Endodermal cell (in vitro differentiated cells): ENCODE data around the gene STPG1. TPM values are rescaled to one million over a fixed set of nuclear protein-coding genes. Genes with fewer than 3 reads are reported as not detected.

Experiments
- DNase-seq: peaks from one replicate; pipeline ENCODE4 v3.0.0-alpha.2; 2017
- H3K27ac ChIP-seq: 2 replicates; pipeline ENCODE4 v1.5.1; 2013; ENCODE audit warnings: mild to moderate bottlenecking, low read depth, low read length, moderate library complexity
- H3K27me3 ChIP-seq: 2 replicates; pipeline ENCODE4 v1.6.1; 2013; ENCODE audit warnings: mild to moderate bottlenecking, low read length, moderate library complexity; ENCODE audit not compliant: insufficient read depth, control insufficient read depth, poor library complexity, severe bottlenecking
- H3K36me3 ChIP-seq: 2 replicates; pipeline ENCODE4 v1.7.0; 2013; ENCODE audit warnings: mild to moderate bottlenecking, low read length, moderate library complexity; ENCODE audit not compliant: control insufficient read depth, insufficient read depth
- H3K4me1 ChIP-seq: one replicate; pipeline ENCODE4 v1.7.0; 2013; ENCODE audit warnings: low read length; ENCODE audit not compliant: control insufficient read depth, insufficient read depth
- H3K4me3 ChIP-seq: 2 replicates; pipeline ENCODE4 v1.5.1; 2013; ENCODE audit warnings: mild to moderate bottlenecking, low read length, moderate library complexity
- H3K9ac ChIP-seq: 2 replicates; pipeline ENCODE4 v1.6.1; 2013; ENCODE audit warnings: mild to moderate bottlenecking, low read length, moderate library complexity; ENCODE audit not compliant: poor library complexity, severe bottlenecking; ENCODE audit errors: extremely low read depth
- H3K9me3 ChIP-seq: 2 replicates; pipeline ENCODE4 v1.6.1; 2013; ENCODE audit warnings: mild to moderate bottlenecking, low read length, moderate library complexity; ENCODE audit not compliant: control insufficient read depth
- H3K27ac Mint-ChIP-seq: 2 replicates; pipeline ENCODE4 v1.8.0; 2020; ENCODE audit warnings: mixed read lengths
- H3K27me3 Mint-ChIP-seq: 2 replicates; pipeline ENCODE4 v1.8.0; 2021; ENCODE audit warnings: mild to moderate bottlenecking, mixed read lengths; ENCODE audit not compliant: insufficient read depth
- H3K36me3 Mint-ChIP-seq: 2 replicates; pipeline ENCODE4 v1.8.0; 2020; ENCODE audit warnings: low read depth, mixed read lengths
- H3K4me1 Mint-ChIP-seq: 2 replicates; pipeline ENCODE4 v1.8.0; 2020; ENCODE audit warnings: mixed read lengths
- H3K4me3 Mint-ChIP-seq: 2 replicates; pipeline ENCODE4 v1.8.0; 2020; ENCODE audit warnings: mild to moderate bottlenecking, moderate library complexity, mixed read lengths
- H3K9me3 Mint-ChIP-seq: 2 replicates; pipeline ENCODE4 v1.8.0; 2020; ENCODE audit warnings: mild to moderate bottlenecking, mixed read lengths
- CTCF ChIP-seq: fragments of 200-600 bp; sonication (generic); conservative IDR thresholded peaks from 2 replicates; pipeline ENCODE4 v1.5.0; 2021; ENCODE audit warnings: antibody characterized with exemption, mild to moderate bottlenecking
- WGBS, 2 experiments: methylation state at CpG; one replicate each; pipeline versions ENCODE4 v1.1.5 to v1.1.7; 2013; ENCODE audit warnings: missing lambda C conversion rate in 2 of 2, mixed read lengths in 1 of 2; ENCODE audit not compliant: insufficient coverage in 1 of 2, insufficient read length in 1 of 2; 5-methylcytosine and 5-hydroxymethylcytosine counted together
- total RNA-seq, 2 donors: library from RNA; stranded (reverse); fragmentation: NEBNext Ultra II Directional in 1 of 2; extraction: Animal tissue kit (Norgen Biotek cat#: 25700) in 1 of 2; gene quantifications; 2 replicates in 1 of 2; 3 replicates in 1 of 2; pipeline ENCODE4 v1.2.1, GENCODE V29; 2021

Gene STPG1
- total RNA-seq, 2 donors from 2014 or later, result 16.6 to 16.9 TPM

- Mint-ChIP-seq H3K27me3 (peaks cover 42% of the 10 kb centered on the region), H3K9me3 (no peaks in the 10 kb centered on the region), H3K4me3 (peak overlapping the region; percentile 69), H3K4me1 (peaks cover 46% of the 10 kb centered on the region), H3K36me3 (no peaks in the 10 kb centered on the region), H3K27ac (no peak overlapping the region)
- no peaks in the 10 kb centered on the region for H3K36me3 ChIP-seq
- no peak overlapping the region for H3K9ac ChIP-seq
- no peak for TF ChIP-seq CTCF
- peaks cover 3% of the 10 kb centered on the region for H3K4me1 ChIP-seq
- no peak for DNase-seq
- 68 to 71% methylated on average over 3 to 8 of the region's 8 CpGs for WGBS, 2 experiments
- no peak overlapping the region for H3K27ac ChIP-seq
- no peaks in the 10 kb centered on the region for H3K9me3 ChIP-seq
- H3K4me3 ChIP-seq, result no peak overlapping the region
- peaks cover 44% of the 10 kb centered on the region for H3K27me3 ChIP-seq
These were observed 92.5 kb downstream of the STPG1 start for GRCh38 chr1:24321126-24321525.

GRCh38 chr1:24319962-24320361 is 93.6 kb downstream of the STPG1 start:
- peaks cover 36% of the 10 kb centered on the region for H3K27me3 Mint-ChIP-seq
- 93 to 100% methylated on average over 1 of the region's 1 CpG for WGBS, 2 experiments
- no peaks in the 10 kb centered on the region for H3K36me3 Mint-ChIP-seq
- Histone ChIP-seq H3K4me1 (peaks cover 3% of the 10 kb centered on the region), H3K27ac (no peak overlapping the region), H3K27me3 (peaks cover 44% of the 10 kb centered on the region), H3K9ac (no peak overlapping the region), H3K9me3 (no peaks in the 10 kb centered on the region), H3K36me3 (no peaks in the 10 kb centered on the region), H3K4me3 (peak overlapping the region; percentile 61)
- no peak for DNase-seq
- H3K4me3 Mint-ChIP-seq, result peak overlapping the region; percentile 69
- H3K9me3 Mint-ChIP-seq, result no peaks in the 10 kb centered on the region
- no peak overlapping the region for H3K27ac Mint-ChIP-seq
- peaks cover 46% of the 10 kb centered on the region for H3K4me1 Mint-ChIP-seq
- no peak for TF ChIP-seq CTCF

- Histone ChIP-seq H3K27me3 (peaks cover 44% of the 10 kb centered on the region), H3K9me3 (no peaks in the 10 kb centered on the region), H3K9ac (no peak within 1 kb of the TSS), H3K4me1 (peaks cover 3% of the 10 kb centered on the region), H3K36me3 (no peaks in the 10 kb centered on the region), H3K4me3 (peak within 1 kb of the TSS; percentile 61), H3K27ac (no peak within 1 kb of the TSS)
- 7 to 9% methylated on average over 15 to 21 of the region's 21 CpGs for WGBS, 2 experiments
- peak within 1 kb of the TSS; percentile 69 for H3K4me3 Mint-ChIP-seq
- H3K36me3 Mint-ChIP-seq, result no peaks in the 10 kb centered on the region
- H3K9me3 Mint-ChIP-seq, result no peaks in the 10 kb centered on the region
- peaks cover 46% of the 10 kb centered on the region for H3K4me1 Mint-ChIP-seq
- TF ChIP-seq CTCF, result no peak
- H3K27ac Mint-ChIP-seq, result peak within 1 kb of the TSS; percentile 22
- H3K27me3 Mint-ChIP-seq, result peaks cover 33% of the 10 kb centered on the region
- peak; percentile 94 for DNase-seq
These were observed 94.2 kb downstream of the STPG1 start, which contains the start of gene GRHL3 for GRCh38 chr1:24319312-24319863. TSS of gene GRHL3 (plus strand) at chr1:24319357. CDS start at chr1:24319552, 195 bp downstream.
